ENCODE data around the gene LAMA2.

LAMA2 gene

GRCh38 chr6:129184808-129185366 lies 301.9 kb downstream of the LAMA2 start:
- Histone ChIP-seq H4K20me1 (ENCODE audit: insufficient read depth, low read length) (no peaks in the 10 kb centered on the region), H3F3A (ENCODE audit: insufficient read depth, low read length) (no peaks in the 10 kb centered on the region), H3K9ac (ENCODE audit: low read length) (no peak overlapping the region), H3K27me3 (replicated peaks; ENCODE audit: insufficient read depth, low read length) (no peaks in the 10 kb centered on the region), H3K9me2 (replicated peaks; ENCODE audit: insufficient read depth, low read length) (no peaks in the 10 kb centered on the region), H3K36me3 (replicated peaks; ENCODE audit: insufficient read depth, low read length) (no peaks in the 10 kb centered on the region), H2AFZ (ENCODE audit: low read length) (no peak overlapping the region), H3K4me2 (ENCODE audit: low read depth, low read length) (no peak overlapping the region), H3K4me3 (ENCODE audit: low read length) (no peak overlapping the region), H3K9me3 (replicated peaks; ENCODE audit: insufficient read depth, low read length) (no peaks in the 10 kb centered on the region), H3K4me1 (ENCODE audit: low read length) (no peaks in the 10 kb centered on the region), H3K79me2 (ENCODE audit: low read length) (no peaks in the 10 kb centered on the region), H3K27ac (ENCODE audit: low read length) (no peak overlapping the region)
- TF ChIP-seq EZH2 (optimal IDR thresholded peaks at IDR 0.05; ENCODE audit: low read depth, low read length) (no peak), CTCF (IDR thresholded peaks at IDR 0.05; ENCODE audit: low read length) (no peak), EZH2phosphoT487 (IDR thresholded peaks at IDR 0.05; ENCODE audit: low read length) (no peak)
- DNase-seq = no peak

GRCh38 chr6:129186988-129187387 lies 304.1 kb downstream of the LAMA2 start:
- no peak for DNase-seq
- Histone ChIP-seq H3K79me2 (ENCODE audit: low read length) (no peaks in the 10 kb centered on the region), H3K36me3 (replicated peaks; ENCODE audit: insufficient read depth, low read length) (no peaks in the 10 kb centered on the region), H3K27ac (ENCODE audit: low read length) (no peak overlapping the region), H3K4me1 (ENCODE audit: low read length) (peaks cover 12% of the 10 kb centered on the region; the same call in 1 of the 2 replicates), H3K9me2 (replicated peaks; ENCODE audit: insufficient read depth, low read length) (no peaks in the 10 kb centered on the region), H3K27me3 (replicated peaks; ENCODE audit: insufficient read depth, low read length) (no peaks in the 10 kb centered on the region), H4K20me1 (ENCODE audit: insufficient read depth, low read length) (no peaks in the 10 kb centered on the region), H3K4me3 (ENCODE audit: low read length) (no peak overlapping the region), H3K9ac (ENCODE audit: low read length) (no peak overlapping the region), H3K9me3 (replicated peaks; ENCODE audit: insufficient read depth, low read length) (no peaks in the 10 kb centered on the region), H2AFZ (ENCODE audit: low read length) (no peak overlapping the region), H3K4me2 (ENCODE audit: low read depth, low read length) (no peak overlapping the region), H3F3A (ENCODE audit: insufficient read depth, low read length) (peaks cover 1% of the 10 kb centered on the region; the same call in 1 of the 2 replicates)
- TF ChIP-seq EZH2 (optimal IDR thresholded peaks at IDR 0.05; ENCODE audit: low read depth, low read length) = no peak
- no peak for TF ChIP-seq CTCF (IDR thresholded peaks at IDR 0.05; ENCODE audit: low read length)
- TF ChIP-seq EZH2phosphoT487 (IDR thresholded peaks at IDR 0.05; ENCODE audit: low read length) = no peak

- Histone ChIP-seq H3K4me1 (ENCODE audit: low read length) (peaks cover 21% of the 10 kb centered on the region), H3K9me2 (replicated peaks; ENCODE audit: insufficient read depth, low read length) (no peaks in the 10 kb centered on the region), H3K4me2 (ENCODE audit: low read depth, low read length) (no peak overlapping the region), H3K79me2 (ENCODE audit: low read length) (no peaks in the 10 kb centered on the region), H3K9me3 (replicated peaks; ENCODE audit: insufficient read depth, low read length) (no peaks in the 10 kb centered on the region), H4K20me1 (ENCODE audit: insufficient read depth, low read length) (no peaks in the 10 kb centered on the region), H3K27ac (ENCODE audit: low read length) (no peak overlapping the region), H3F3A (ENCODE audit: insufficient read depth, low read length) (peaks cover 8% of the 10 kb centered on the region), H3K36me3 (replicated peaks; ENCODE audit: insufficient read depth, low read length) (no peaks in the 10 kb centered on the region), H3K4me3 (ENCODE audit: low read length) (no peak overlapping the region), H3K9ac (ENCODE audit: low read length) (no peak overlapping the region), H3K27me3 (replicated peaks; ENCODE audit: insufficient read depth, low read length) (no peaks in the 10 kb centered on the region), H2AFZ (ENCODE audit: low read length) (no peak overlapping the region)
- no peak for TF ChIP-seq EZH2phosphoT487 (IDR thresholded peaks at IDR 0.05; ENCODE audit: low read length)
- TF ChIP-seq EZH2 (optimal IDR thresholded peaks at IDR 0.05; ENCODE audit: low read depth, low read length) = no peak
- no peak for TF ChIP-seq CTCF (IDR thresholded peaks at IDR 0.05; ENCODE audit: low read length)
- no peak for DNase-seq
Measured at GRCh38 chr6:129188306-129188705, 305.4 kb downstream of the LAMA2 start.
